ENCODE measurements around the gene MLLT3.

DNA sequence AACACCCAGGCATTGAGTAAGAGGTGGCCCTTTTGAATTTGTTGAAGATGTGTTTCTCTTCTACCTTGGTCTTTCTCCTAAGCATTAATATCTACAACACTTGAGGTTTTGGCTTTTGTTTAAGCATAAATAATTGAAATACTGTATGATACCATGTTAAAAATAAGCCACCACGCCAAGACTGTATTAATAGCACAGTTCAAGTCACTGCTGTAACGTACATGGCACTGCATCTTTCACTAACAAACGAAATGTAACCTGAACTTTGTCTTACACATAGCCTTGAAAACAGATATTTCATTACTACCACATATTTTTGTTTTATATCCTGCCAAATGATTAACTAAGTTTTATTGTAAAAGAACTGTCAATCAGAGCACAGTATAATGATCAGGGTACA is 112.8 kb downstream of the MLLT3 start:
- TF ChIP-seq, protein P1, sequence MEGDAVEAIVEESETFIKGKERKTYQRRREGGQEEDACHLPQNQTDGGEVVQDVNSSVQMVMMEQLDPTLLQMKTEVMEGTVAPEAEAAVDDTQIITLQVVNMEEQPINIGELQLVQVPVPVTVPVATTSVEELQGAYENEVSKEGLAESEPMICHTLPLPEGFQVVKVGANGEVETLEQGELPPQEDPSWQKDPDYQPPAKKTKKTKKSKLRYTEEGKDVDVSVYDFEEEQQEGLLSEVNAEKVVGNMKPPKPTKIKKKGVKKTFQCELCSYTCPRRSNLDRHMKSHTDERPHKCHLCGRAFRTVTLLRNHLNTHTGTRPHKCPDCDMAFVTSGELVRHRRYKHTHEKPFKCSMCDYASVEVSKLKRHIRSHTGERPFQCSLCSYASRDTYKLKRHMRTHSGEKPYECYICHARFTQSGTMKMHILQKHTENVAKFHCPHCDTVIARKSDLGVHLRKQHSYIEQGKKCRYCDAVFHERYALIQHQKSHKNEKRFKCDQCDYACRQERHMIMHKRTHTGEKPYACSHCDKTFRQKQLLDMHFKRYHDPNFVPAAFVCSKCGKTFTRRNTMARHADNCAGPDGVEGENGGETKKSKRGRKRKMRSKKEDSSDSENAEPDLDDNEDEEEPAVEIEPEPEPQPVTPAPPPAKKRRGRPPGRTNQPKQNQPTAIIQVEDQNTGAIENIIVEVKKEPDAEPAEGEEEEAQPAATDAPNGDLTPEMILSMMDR (IDR thresholded peaks at IDR 0.05), result no peak
- no peak for TF ChIP-seq POLR2AphosphoS5 (IDR thresholded peaks at IDR 0.05)

Data from suprapubic skin (tissue), 3 donors.